Measurements from ENCODE around the gene GOPC. TPM values are rescaled to one million over a fixed set of nuclear protein-coding genes. Genes with fewer than 3 reads are reported as not detected.

GOPC gene
- total and polyA plus RNA-seq, 2 donors (not counting 3 experiments of a cell fraction or from before 2014, with no cell fraction given), result 7.8 to 22.8 TPM

DNA sequence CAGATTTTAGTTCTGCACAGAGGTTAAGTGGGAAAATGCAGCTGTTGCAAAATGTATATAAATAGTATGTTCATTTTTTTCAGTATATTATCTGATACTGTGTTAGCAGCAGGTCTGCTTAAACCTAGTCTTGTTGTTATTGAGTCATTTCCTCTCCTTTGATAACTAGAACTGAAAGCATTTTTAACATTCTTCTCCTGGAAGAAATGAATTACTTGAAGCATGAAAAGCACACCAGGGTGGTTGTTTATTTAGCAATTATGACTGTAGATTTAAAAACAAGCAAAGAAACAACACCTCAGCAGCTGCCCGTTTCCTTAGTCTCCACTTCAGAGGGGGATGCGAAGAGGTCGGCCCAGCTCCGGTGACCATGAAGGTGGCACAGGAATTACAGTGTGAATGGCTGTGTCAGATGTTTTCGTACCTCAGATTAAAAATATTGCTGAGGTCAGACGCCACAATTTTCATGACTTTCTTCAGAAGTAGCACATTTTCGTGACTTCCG is 53.5 kb downstream of the GOPC start:
- Histone ChIP-seq H3K9me1 (replicated peaks; ENCODE audit: control insufficient read depth, extremely low read depth, insufficient read depth, low read length) (no peaks in the 10 kb centered on the region), H3K27ac (ENCODE audit: insufficient read depth, low read depth, low read length) (peak overlapping the region; percentile 75), H4K20me1 (replicated peaks; ENCODE audit: control insufficient read depth, extremely low read depth, insufficient read depth, low read length) (no peaks in the 10 kb centered on the region), H3K79me2 (ENCODE audit: control insufficient read depth, insufficient read depth, low read length) (peaks cover 8% of the 10 kb centered on the region), H3K36me3 (ENCODE audit: control insufficient read depth in 2 of 2, extremely low read depth in 1 of 2, insufficient read depth in 2 of 2, low read length in 2 of 2) (peaks cover 9 to 13% of the 10 kb centered on the region in 2 experiments), H3K27me3 (ENCODE audit: control insufficient read depth in 2 of 2, insufficient read depth in 2 of 2, low read length in 2 of 2) (no peaks in the 10 kb centered on the region), H3K4me3 (replicated peaks in 1 of 3; ENCODE audit: insufficient read depth in 1 of 3, low read depth in 1 of 3, low read length in 3 of 3) (peak overlapping the region in 1 of 3 experiments; percentile 24), H3K4me1 (ENCODE audit: control insufficient read depth, extremely low read depth, insufficient read depth, low read length) (peaks cover 44% of the 10 kb centered on the region), H3K4me2 (ENCODE audit: insufficient read depth, low read length) (peak overlapping the region; percentile 60), H3K9ac (replicated peaks; ENCODE audit: extremely low read depth, insufficient read depth, low read length) (peak overlapping the region; percentile 48), H2AFZ (ENCODE audit: low read depth, low read length) (no peak overlapping the region), H3K9me3 (replicated peaks; ENCODE audit: control insufficient read depth, insufficient read depth, low read length) (no peaks in the 10 kb centered on the region)
- ChIA-PET POLR2A (interaction anchor here (1.0 to 1.7 kb wide), 4 partner anchors 54 to 66 kb away, joined by 3 to 8 read pairs (median 3); partner anchors contain the start of gene GOPC), CTCF (interaction anchor here (0.7 to 14.9 kb wide), 11 partner anchors 9 to 198 kb away, joined by 3 to 333 read pairs (median 4); partner anchors contain the start of gene DCBLD1)
- dilution Hi-C loops (cut with MboI; ENCODE audit: extremely low pct_ligation_motif_present, low sequenced_read_pairs) (no loop called here), intact Hi-C loops (cut with micrococcal nuclease) (loop anchor here (1.0 kb wide), 7 partner anchors 14 to 126 kb away; partner anchors contain the start of genes DCBLD1, GOPC and NUS1)
- no TSS peak for BruUV-seq (replicated peaks)
- peak; percentile 73 for FAIRE-seq
- no peak for TF ChIP-seq EZH2 (IDR thresholded peaks at IDR 0.05; ENCODE audit: borderline replicate concordance, low read depth, low read length, severe bottlenecking)
- peak; percentile 52 for TF ChIP-seq POLR2AphosphoS5 (IDR thresholded peaks at IDR 0.05; ENCODE audit: insufficient read depth, low read depth, low read length)
- TF ChIP-seq, protein P1, sequence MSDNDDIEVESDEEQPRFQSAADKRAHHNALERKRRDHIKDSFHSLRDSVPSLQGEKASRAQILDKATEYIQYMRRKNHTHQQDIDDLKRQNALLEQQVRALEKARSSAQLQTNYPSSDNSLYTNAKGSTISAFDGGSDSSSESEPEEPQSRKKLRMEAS (IDR thresholded peaks at IDR 0.05; ENCODE audit: insufficient read depth, insufficient read length), result no peak
- TF ChIP-seq GATA2 (IDR thresholded peaks at IDR 0.05; ENCODE audit: insufficient read depth, insufficient read length, low read depth, low read length), result peak; percentile 71
- TF ChIP-seq POLR2A (IDR thresholded peaks at IDR 0.05; ENCODE audit: low read depth, low read length), result no peak
- TF ChIP-seq, protein P2, sequence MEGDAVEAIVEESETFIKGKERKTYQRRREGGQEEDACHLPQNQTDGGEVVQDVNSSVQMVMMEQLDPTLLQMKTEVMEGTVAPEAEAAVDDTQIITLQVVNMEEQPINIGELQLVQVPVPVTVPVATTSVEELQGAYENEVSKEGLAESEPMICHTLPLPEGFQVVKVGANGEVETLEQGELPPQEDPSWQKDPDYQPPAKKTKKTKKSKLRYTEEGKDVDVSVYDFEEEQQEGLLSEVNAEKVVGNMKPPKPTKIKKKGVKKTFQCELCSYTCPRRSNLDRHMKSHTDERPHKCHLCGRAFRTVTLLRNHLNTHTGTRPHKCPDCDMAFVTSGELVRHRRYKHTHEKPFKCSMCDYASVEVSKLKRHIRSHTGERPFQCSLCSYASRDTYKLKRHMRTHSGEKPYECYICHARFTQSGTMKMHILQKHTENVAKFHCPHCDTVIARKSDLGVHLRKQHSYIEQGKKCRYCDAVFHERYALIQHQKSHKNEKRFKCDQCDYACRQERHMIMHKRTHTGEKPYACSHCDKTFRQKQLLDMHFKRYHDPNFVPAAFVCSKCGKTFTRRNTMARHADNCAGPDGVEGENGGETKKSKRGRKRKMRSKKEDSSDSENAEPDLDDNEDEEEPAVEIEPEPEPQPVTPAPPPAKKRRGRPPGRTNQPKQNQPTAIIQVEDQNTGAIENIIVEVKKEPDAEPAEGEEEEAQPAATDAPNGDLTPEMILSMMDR (IDR thresholded peaks at IDR 0.05; ENCODE audit: extremely low read depth in 1 of 2, insufficient read depth in 1 of 2, low read depth in 1 of 2, low read length in 2 of 2), result no peak
- TF ChIP-seq FOS (IDR thresholded peaks at IDR 0.05; ENCODE audit: borderline replicate concordance, insufficient read depth, low read length), result peak; percentile 71
- peak; percentile 85 for TF ChIP-seq JUN (IDR thresholded peaks at IDR 0.05; ENCODE audit: borderline replicate concordance, insufficient read depth, insufficient read length, low read depth)
- TF ChIP-seq MYC (IDR thresholded peaks at IDR 0.05; ENCODE audit: low read depth, low read length), result no peak
- DNase-seq (ENCODE audit: low read depth, low spot score), result peak; percentile 87
